HepG2 (cell line): ENCODE results near the gene IFRD1. TPM values are rescaled to one million over a fixed set of nuclear protein-coding genes. Genes with fewer than 3 reads are reported as not detected.

ENCODE experiments used
- DR1 ChIP-seq: sonication (generic); formaldehyde crosslinking; IDR thresholded peaks from 2 replicates; pipeline ENCODE4 v1.8.0; 2021; ENCODE audit warnings: mild to moderate bottlenecking, missing genetic modification reagents, inconsistent platforms
- ELF1 ChIP-seq: sonication (generic); formaldehyde crosslinking; IDR thresholded peaks from 2 replicates; pipeline ENCODE4 v1.4.0; 2020; ENCODE audit warnings: missing genetic modification reagents
- ELF3 ChIP-seq: IDR thresholded peaks from 2 replicates; pipeline ENCODE4 v1.6.1; 2016; ENCODE audit warnings: missing genetic modification reagents, missing compliant biosample characterization
- HMG20A ChIP-seq: IDR thresholded peaks from 2 replicates; pipeline ENCODE4 v1.6.1; 2016; ENCODE audit warnings: borderline replicate concordance
- KDM4B ChIP-seq: sonication (generic); formaldehyde crosslinking; IDR thresholded peaks from 2 replicates; pipeline ENCODE4 v1.4.0; 2020; ENCODE audit warnings: missing genetic modification reagents
- MXD4 ChIP-seq: IDR thresholded peaks from 2 replicates; pipeline ENCODE4 v1.6.1; 2016; ENCODE audit warnings: mild to moderate bottlenecking, missing biosample characterization, missing genetic modification reagents
- NFE2L2 ChIP-seq: fragments of 150-350 bp; IDR thresholded peaks from 2 replicates; pipeline ENCODE4 v1.6.1; 2014; ENCODE audit warnings: low read length
- NR2F1 ChIP-seq, 2 experiments: fragments of 450-650 bp in 1 of 2; formaldehyde crosslinking in 1 of 2; IDR thresholded peaks; 2 replicates each; pipeline versions ENCODE4 v1.5.0 to v1.6.1; 2016 to 2020; ENCODE audit warnings: mild to moderate bottlenecking in 1 of 2, missing compliant biosample characterization in 1 of 2, missing genetic modification reagents in 1 of 2, moderate library complexity in 1 of 2
- SIN3A ChIP-seq: IDR thresholded peaks from 2 replicates; pipeline ENCODE4 v1.6.1; 2011; ENCODE audit warnings: low read depth, mild to moderate bottlenecking, control low read depth, low read length, borderline replicate concordance
- SMC3 ChIP-seq: IDR thresholded peaks from 2 replicates; pipeline ENCODE4 v1.6.1; 2011; ENCODE audit warnings: low read length, improper control_type of control experiment
- SSRP1 ChIP-seq: IDR thresholded peaks from 2 replicates; pipeline ENCODE4 v1.6.1; 2016; ENCODE audit warnings: control low read depth
- STAG1 ChIP-seq: sonication (generic); formaldehyde crosslinking; IDR thresholded peaks from 2 replicates; pipeline ENCODE4 v1.4.0; 2020; ENCODE audit warnings: missing genetic modification reagents
- TARDBP ChIP-seq: sonication (generic); formaldehyde crosslinking; IDR thresholded peaks from 2 replicates; pipeline ENCODE4 v1.8.0; 2022; ENCODE audit warnings: mild to moderate bottlenecking, missing genetic modification reagents
- TEAD3 ChIP-seq: optimal IDR thresholded peaks from 2 replicates; pipeline ENCODE3; 2016; ENCODE audit warnings: borderline replicate concordance
- TFAP4 ChIP-seq: sonication (generic); IDR thresholded peaks from 2 replicates; pipeline ENCODE4 v1.6.1; 2016; ENCODE audit warnings: low read depth, borderline replicate concordance
- THYN1 ChIP-seq: sonication (generic); formaldehyde crosslinking; IDR thresholded peaks from 2 replicates; pipeline ENCODE4 v1.8.1; 2023; ENCODE audit warnings: low read depth, mild to moderate bottlenecking, moderate library complexity, missing genetic modification reagents, borderline replicate concordance
- ZBTB33 ChIP-seq: sonication (generic); formaldehyde crosslinking; IDR thresholded peaks from 2 replicates; pipeline ENCODE4 v1.4.0; 2020; ENCODE audit warnings: missing genetic modification reagents
- ZMYM4 ChIP-seq: sonication (generic); formaldehyde crosslinking; IDR thresholded peaks from 2 replicates; pipeline ENCODE4 v1.8.1; 2023; ENCODE audit warnings: mild to moderate bottlenecking, missing genetic modification reagents
- ZNF644 ChIP-seq: IDR thresholded peaks from 2 replicates; pipeline ENCODE4 v1.6.1; 2016; ENCODE audit warnings: low read depth
- ZNF674 ChIP-seq: sonication (generic); formaldehyde crosslinking; IDR thresholded peaks from 2 replicates; pipeline ENCODE4 v1.5.0; 2020; ENCODE audit warnings: low read depth, mild to moderate bottlenecking, missing genetic modification reagents
- ZNF878 ChIP-seq: sonication (generic); formaldehyde crosslinking; IDR thresholded peaks from 2 replicates; pipeline ENCODE4 v1.8.1; 2023; ENCODE audit warnings: mild to moderate bottlenecking, missing genetic modification reagents, moderate library complexity
- polyA plus RNA-seq, 8 experiments: library from polyadenylated mRNA; depleted of rRNA in 3 of 8; stranded (reverse) in 7 of 8; unstranded in 1 of 8; fragments of >200 nt; fragmentation: Illumina TruSeq in 4 of 8; extraction: Trizol in 4 of 8; gene quantifications; 2 replicates each; pipeline versions ENCODE4 v1.2.1 to v1.2.3, GENCODE V29; 2011 to 2016; ENCODE audit warnings: low read depth in 4 of 8, missing spikeins in 1 of 8, mixed read lengths in 1 of 8; ENCODE audit not compliant: insufficient read depth in 1 of 8
- total RNA-seq, 5 experiments: library from RNA; depleted of rRNA; stranded (reverse); fragments of >200 nt; fragmentation: Illumina TruSeq; extraction: Trizol; gene quantifications; 2 replicates each; pipeline ENCODE4 v1.2.3, GENCODE V29; 2016; ENCODE audit warnings: low read depth in 1 of 5
- TF ChIP-seq, protein P1 (sequence below): sonication (generic); formaldehyde crosslinking; IDR thresholded peaks from 2 replicates; pipeline ENCODE4 v1.5.1; 2020; ENCODE audit warnings: mild to moderate bottlenecking, moderate library complexity, missing genetic modification reagents
- TF ChIP-seq, protein P2 (sequence below): sonication (generic); formaldehyde crosslinking; IDR thresholded peaks from 2 replicates; pipeline ENCODE4 v1.8.1; 2023; ENCODE audit warnings: mild to moderate bottlenecking, moderate library complexity, missing genetic modification reagents
- TF ChIP-seq, protein P3 (sequence below): IDR thresholded peaks from 2 replicates; pipeline ENCODE4 v1.6.1; 2016; ENCODE audit warnings: low read depth

IFRD1 gene
- total and polyA plus RNA-seq, 2 of the 13 experiments (the other 11 are each of a cell fraction or from before 2014, with no cell fraction given) = 50.9 to 55.5 TPM

DNA sequence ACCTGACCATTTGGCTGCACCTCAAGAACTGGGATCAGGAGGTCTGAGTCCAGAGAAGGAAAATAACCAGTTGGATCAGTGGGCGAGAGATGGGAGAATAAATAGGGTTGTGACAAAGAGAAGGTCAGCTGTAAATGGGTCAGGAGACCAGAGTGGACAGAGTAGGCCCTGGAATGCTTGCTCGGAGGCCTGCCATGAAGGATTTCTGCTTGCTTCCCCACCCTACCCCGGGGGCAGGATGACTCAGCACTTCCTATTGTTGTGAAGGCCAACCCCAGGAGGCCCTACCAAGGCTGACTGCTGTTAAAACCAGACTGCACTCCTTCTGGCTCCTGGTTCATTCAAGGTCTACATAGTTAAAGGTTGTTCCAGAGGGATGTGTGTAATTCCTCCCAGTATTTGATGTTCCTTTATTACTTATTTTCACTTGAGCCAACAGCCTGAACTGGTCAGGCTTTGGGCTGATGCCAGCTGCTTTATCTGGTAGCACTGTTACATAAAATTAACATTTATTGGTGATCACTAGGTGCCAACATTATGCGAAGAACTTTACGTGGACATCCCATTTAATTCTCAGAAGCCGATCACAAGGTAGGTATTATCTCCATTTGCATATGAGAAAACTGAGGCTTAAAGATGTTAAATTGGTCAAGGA is 27.3 kb upstream of the IFRD1 start (continued):
- peak; percentile 56; the same call in 1 of the 2 replicates for TF ChIP-seq ELF3
- TF ChIP-seq TFAP4 = peak; percentile 63; the same call in 1 of the 2 replicates
- peak; percentile 100 for TF ChIP-seq NFE2L2
- peak; percentile 6; the same call in 1 of the 2 replicates for TF ChIP-seq SMC3
- TF ChIP-seq, protein P1, sequence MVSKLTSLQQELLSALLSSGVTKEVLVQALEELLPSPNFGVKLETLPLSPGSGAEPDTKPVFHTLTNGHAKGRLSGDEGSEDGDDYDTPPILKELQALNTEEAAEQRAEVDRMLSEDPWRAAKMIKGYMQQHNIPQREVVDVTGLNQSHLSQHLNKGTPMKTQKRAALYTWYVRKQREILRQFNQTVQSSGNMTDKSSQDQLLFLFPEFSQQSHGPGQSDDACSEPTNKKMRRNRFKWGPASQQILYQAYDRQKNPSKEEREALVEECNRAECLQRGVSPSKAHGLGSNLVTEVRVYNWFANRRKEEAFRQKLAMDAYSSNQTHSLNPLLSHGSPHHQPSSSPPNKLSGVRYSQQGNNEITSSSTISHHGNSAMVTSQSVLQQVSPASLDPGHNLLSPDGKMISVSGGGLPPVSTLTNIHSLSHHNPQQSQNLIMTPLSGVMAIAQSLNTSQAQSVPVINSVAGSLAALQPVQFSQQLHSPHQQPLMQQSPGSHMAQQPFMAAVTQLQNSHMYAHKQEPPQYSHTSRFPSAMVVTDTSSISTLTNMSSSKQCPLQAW = 0 out of 2 replicates have a peak, but pooled peaks have one; percentile 50
- TF ChIP-seq ZBTB33 (CRISPR knock-in tag) = peak; percentile 47; the same call in 1 of the 2 replicates
- TF ChIP-seq TEAD3 = peak; percentile 95
- TF ChIP-seq, protein P2, sequence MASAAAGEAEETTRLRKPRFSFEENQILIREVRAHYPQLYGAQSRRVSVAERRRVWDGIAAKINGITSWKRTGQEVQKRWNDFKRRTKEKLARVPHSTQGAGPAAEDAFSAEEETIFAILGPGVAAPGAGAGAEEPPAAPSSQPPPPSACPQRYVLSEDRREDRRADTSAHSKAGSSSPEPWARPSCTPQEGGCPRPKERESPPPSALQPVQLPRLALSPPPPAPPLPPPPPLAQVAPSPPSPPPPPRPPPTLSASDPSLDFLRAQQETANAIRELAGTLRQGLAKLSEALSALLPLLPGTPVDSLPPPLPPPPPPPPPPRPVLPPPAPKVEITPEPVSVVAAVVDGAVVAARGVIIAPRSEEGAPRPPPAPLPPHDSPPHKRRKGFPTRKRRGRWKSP (CRISPR knock-in tag) = no peak
- no peak for TF ChIP-seq TARDBP
- no peak for TF ChIP-seq SSRP1 (CRISPR knock-in tag)
- peak; percentile 67; the same call in 1 of the 2 replicates for TF ChIP-seq ZMYM4 (CRISPR knock-in tag)
- 0 out of 2 replicates have a peak, but pooled peaks have one; percentile 38 for TF ChIP-seq KDM4B (CRISPR knock-in tag)
- TF ChIP-seq ELF1 (CRISPR knock-in tag) = peak; percentile 43; the same call in 1 of the 2 replicates
- TF ChIP-seq, protein P3, sequence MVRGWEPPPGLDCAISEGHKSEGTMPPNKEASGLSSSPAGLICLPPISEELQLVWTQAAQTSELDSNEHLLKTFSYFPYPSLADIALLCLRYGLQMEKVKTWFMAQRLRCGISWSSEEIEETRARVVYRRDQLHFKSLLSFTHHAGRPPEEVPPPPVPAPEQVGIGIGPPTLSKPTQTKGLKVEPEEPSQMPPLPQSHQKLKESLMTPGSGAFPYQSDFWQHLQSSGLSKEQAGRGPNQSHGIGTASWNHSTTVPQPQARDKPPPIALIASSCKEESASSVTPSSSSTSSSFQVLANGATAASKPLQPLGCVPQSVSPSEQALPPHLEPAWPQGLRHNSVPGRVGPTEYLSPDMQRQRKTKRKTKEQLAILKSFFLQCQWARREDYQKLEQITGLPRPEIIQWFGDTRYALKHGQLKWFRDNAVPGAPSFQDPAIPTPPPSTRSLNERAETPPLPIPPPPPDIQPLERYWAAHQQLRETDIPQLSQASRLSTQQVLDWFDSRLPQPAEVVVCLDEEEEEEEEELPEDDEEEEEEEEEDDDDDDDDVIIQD (CRISPR knock-in tag) = peak; percentile 77; the same call in 1 of the 2 replicates
- 0 out of 2 replicates have a peak, but pooled peaks have one; percentile 2 for TF ChIP-seq STAG1
- TF ChIP-seq DR1 (CRISPR knock-in tag) = no peak
- 0 out of 4 replicates have a peak, but pooled peaks of 1 of the 2 experiments have one; percentile 22 for TF ChIP-seq NR2F1 (CRISPR knock-in tag; IDR thresholded peaks at IDR 0.05)
- TF ChIP-seq SIN3A = peak; percentile 48; the same call in 1 of the 2 replicates
- peak; percentile 86 for TF ChIP-seq ZNF644 (CRISPR knock-in tag)
- TF ChIP-seq MXD4 (CRISPR knock-in tag) = no peak
- 0 out of 2 replicates have a peak, but pooled peaks have one; percentile 47 for TF ChIP-seq THYN1 (CRISPR knock-in tag)
- peak; percentile 62; the same call in 1 of the 2 replicates for TF ChIP-seq HMG20A (CRISPR knock-in tag)
- TF ChIP-seq ZNF674 = no peak
- TF ChIP-seq ZNF878 = 0 out of 2 replicates have a peak, but pooled peaks have one; percentile 33
